ENCODE results near the gene TSPAN13.

DNA sequence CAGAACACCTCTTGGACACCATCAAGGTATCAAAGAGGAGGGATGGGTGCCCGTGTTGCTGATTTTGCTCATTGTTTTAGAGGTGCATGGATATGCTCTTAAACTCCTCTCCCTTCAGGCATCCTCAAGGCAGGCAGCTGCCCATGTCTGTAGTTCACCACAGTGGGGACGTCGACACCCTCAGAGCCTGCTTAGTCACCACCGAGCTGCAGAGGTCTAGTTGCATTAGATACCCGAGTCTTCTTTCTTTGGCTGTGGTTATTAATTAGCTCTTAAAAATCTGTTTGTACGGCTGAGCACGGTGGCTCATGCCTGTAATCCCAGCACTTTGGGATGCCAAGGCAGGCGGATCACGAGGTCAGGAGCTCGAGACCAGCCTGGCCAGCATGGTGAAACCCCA lies 24.7 kb upstream of the TSPAN13 start:
- no peak for TF ChIP-seq POLR2AphosphoS5 (IDR thresholded peaks at IDR 0.05)
- TF ChIP-seq POLR2A (IDR thresholded peaks at IDR 0.05) = no peak
- TF ChIP-seq, protein P1, sequence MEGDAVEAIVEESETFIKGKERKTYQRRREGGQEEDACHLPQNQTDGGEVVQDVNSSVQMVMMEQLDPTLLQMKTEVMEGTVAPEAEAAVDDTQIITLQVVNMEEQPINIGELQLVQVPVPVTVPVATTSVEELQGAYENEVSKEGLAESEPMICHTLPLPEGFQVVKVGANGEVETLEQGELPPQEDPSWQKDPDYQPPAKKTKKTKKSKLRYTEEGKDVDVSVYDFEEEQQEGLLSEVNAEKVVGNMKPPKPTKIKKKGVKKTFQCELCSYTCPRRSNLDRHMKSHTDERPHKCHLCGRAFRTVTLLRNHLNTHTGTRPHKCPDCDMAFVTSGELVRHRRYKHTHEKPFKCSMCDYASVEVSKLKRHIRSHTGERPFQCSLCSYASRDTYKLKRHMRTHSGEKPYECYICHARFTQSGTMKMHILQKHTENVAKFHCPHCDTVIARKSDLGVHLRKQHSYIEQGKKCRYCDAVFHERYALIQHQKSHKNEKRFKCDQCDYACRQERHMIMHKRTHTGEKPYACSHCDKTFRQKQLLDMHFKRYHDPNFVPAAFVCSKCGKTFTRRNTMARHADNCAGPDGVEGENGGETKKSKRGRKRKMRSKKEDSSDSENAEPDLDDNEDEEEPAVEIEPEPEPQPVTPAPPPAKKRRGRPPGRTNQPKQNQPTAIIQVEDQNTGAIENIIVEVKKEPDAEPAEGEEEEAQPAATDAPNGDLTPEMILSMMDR (IDR thresholded peaks at IDR 0.05) = no peak

Measured in stomach (tissue), 4 donors.